Esophagus muscularis mucosa (tissue), 4 donors: ENCODE data around the gene NUDT4. TPM values are rescaled to one million over a fixed set of nuclear protein-coding genes. Genes with fewer than 3 reads are reported as not detected.

ENCODE experiments used
- DNase-seq: peaks from one replicate; pipeline ENCODE4 v3.0.0-alpha.2; 2017; ENCODE audit errors: extremely low spot score
- H3K27ac ChIP-seq, 4 donors: fragments of 200-600 bp; sonication (generic); replicated peaks in 1 of 4; 1 replicate in 3 of 4; 2 replicates in 1 of 4; pipeline ENCODE4 v1.5.1; 2016 to 2019; ENCODE audit warnings: mild to moderate bottlenecking in 1 of 4
- H3K27me3 ChIP-seq, 4 donors: fragments of 200-600 bp; sonication (generic); one replicate each; pipeline versions ENCODE4 v1.5.1 to v1.6.0; 2016 to 2019
- H3K36me3 ChIP-seq, 4 donors: fragments of 200-600 bp; sonication (generic); one replicate each; pipeline ENCODE4 v1.5.1; 2016 to 2019
- H3K4me1 ChIP-seq, 4 donors: fragments of 200-600 bp; sonication (generic); one replicate each; pipeline ENCODE4 v1.5.1; 2016 to 2019
- H3K4me3 ChIP-seq, 4 donors: fragments of 200-600 bp; sonication (generic); 1 replicate in 2 of 4; 2 replicates in 2 of 4; pipeline ENCODE4 v1.5.1; 2016 to 2019; ENCODE audit warnings: mild to moderate bottlenecking in 4 of 4, moderate library complexity in 1 of 4
- H3K9me3 ChIP-seq, 4 donors: fragments of 200-600 bp; sonication (generic); 1 replicate in 3 of 4; 2 replicates in 1 of 4; pipeline ENCODE4 v1.5.1; 2016 to 2019
- CTCF ChIP-seq, 3 experiments: fragments of 200-600 bp in 2 of 3; fragments of 450-650 bp in 1 of 3; sonication (generic) in 2 of 3; IDR thresholded peaks; one replicate each; pipeline ENCODE4 v1.5.1; 2017 to 2019; ENCODE audit warnings: antibody characterized with exemption in 3 of 3, mild to moderate bottlenecking in 2 of 3, moderate library complexity in 1 of 3
- EP300 ChIP-seq: sonication (generic); formaldehyde crosslinking; IDR thresholded peaks from one replicate; pipeline ENCODE4 v1.6.1; 2017; ENCODE audit warnings: antibody characterized with exemption
- POLR2A ChIP-seq: fragments of 450-650 bp; IDR thresholded peaks from one replicate; pipeline ENCODE4 v1.6.1; 2017; ENCODE audit warnings: antibody characterized with exemption, moderate library complexity, mild to moderate bottlenecking, low read depth
- POLR2AphosphoS5 ChIP-seq, 2 donors: sonication (generic); formaldehyde crosslinking; IDR thresholded peaks; one replicate each; pipeline ENCODE4 v1.6.1; 2017; ENCODE audit warnings: antibody characterized with exemption in 2 of 2
- WGBS: methylation state at CpG from one replicate; pipeline ENCODE4 v1.1.5; 2018; 5-methylcytosine and 5-hydroxymethylcytosine counted together
- intact Hi-C: fragments of 100-400 bp; cut with DNase I; formaldehyde crosslinking; loops from one replicate; pipeline ENCODE4 v1.15.1; 2023
- total RNA-seq, 4 donors: library from RNA; depleted of rRNA; stranded (reverse); fragments of >200 nt; gene quantifications; one replicate each; pipeline versions ENCODE4 v1.1.0 to v1.2.1, GENCODE V29; 2016

NUDT4 gene
- total RNA-seq, 4 donors from 2014 or later = 93.0 to 238 (median 112) TPM

- Histone ChIP-seq H3K9me3 (no peaks in the 10 kb centered on the region), H3K36me3 (no peaks in the 10 kb centered on the region), H3K27ac (peak overlapping the region; percentile 9 to 45 (median 26)), H3K4me1 (peaks cover 58 to 86% (median 84%) of the 10 kb centered on the region in 4 donors), H3K4me3 (no peak overlapping the region), H3K27me3 (no peaks in the 10 kb centered on the region)
- intact Hi-C loops = no loop called here
- TF ChIP-seq EP300 (no peak), POLR2AphosphoS5 (IDR thresholded peaks at IDR 0.05) (no peak), POLR2A (no peak), CTCF (IDR thresholded peaks at IDR 0.05) (no peak)
- DNase-seq = no peak
- WGBS = 41% methylated on average over 8 of the region's 8 CpGs
Measured at GRCh38 chr12:93425736-93426411, 48.1 kb downstream of the NUDT4 start.

GRCh38 chr12:93426412-93426805, 48.7 kb downstream of the NUDT4 start:
- H3K4me1 ChIP-seq = peaks cover 58 to 91% (median 84%) of the 10 kb centered on the region in 4 donors
- TF ChIP-seq CTCF (IDR thresholded peaks at IDR 0.05) (no peak), EP300 (no peak), POLR2A (no peak), POLR2AphosphoS5 (IDR thresholded peaks at IDR 0.05) (no peak)
- H3K4me3 ChIP-seq = no peak overlapping the region
- peak overlapping the region; percentile 23 to 47 (median 36) for H3K27ac ChIP-seq
- H3K9me3 ChIP-seq = no peaks in the 10 kb centered on the region
- no peak for DNase-seq
- intact Hi-C loops = no loop called here
- 25% methylated on average over 1 of the region's 1 CpG for WGBS
- no peaks in the 10 kb centered on the region for H3K36me3 ChIP-seq
- no peaks in the 10 kb centered on the region for H3K27me3 ChIP-seq

- intact Hi-C loops = no loop called here
- H3K4me1 ChIP-seq = peaks cover 52 to 91% (median 80%) of the 10 kb centered on the region in 4 donors
- no peaks in the 10 kb centered on the region for H3K36me3 ChIP-seq
- TF ChIP-seq EP300 (no peak), POLR2AphosphoS5 (IDR thresholded peaks at IDR 0.05) (no peak), CTCF (IDR thresholded peaks at IDR 0.05) (no peak), POLR2A (no peak)
- DNase-seq = no peak
- no peaks in the 10 kb centered on the region for H3K9me3 ChIP-seq
- H3K4me3 ChIP-seq = no peak overlapping the region
- WGBS = 77% methylated on average over 5 of the region's 5 CpGs
- peak overlapping the region; percentile 5 to 50 (median 16) for H3K27ac ChIP-seq
- H3K27me3 ChIP-seq = no peaks in the 10 kb centered on the region
Measured at GRCh38 chr12:93427779-93428564, 50.2 kb downstream of the NUDT4 start.

GRCh38 chr12:93429448-93429847, 51.7 kb downstream of the NUDT4 start:
- 87% methylated on average over 1 of the region's 1 CpG for WGBS
- intact Hi-C loops = no loop called here
- Histone ChIP-seq H3K4me3 (no peak overlapping the region), H3K27me3 (no peaks in the 10 kb centered on the region), H3K4me1 (peaks cover 55 to 87% (median 80%) of the 10 kb centered on the region in 4 donors), H3K9me3 (no peaks in the 10 kb centered on the region), H3K27ac (no peak overlapping the region), H3K36me3 (no peaks in the 10 kb centered on the region)
- TF ChIP-seq POLR2AphosphoS5 (IDR thresholded peaks at IDR 0.05) (no peak), CTCF (IDR thresholded peaks at IDR 0.05) (no peak), POLR2A (no peak), EP300 (no peak)
- DNase-seq = no peak
